ENCODE data around the gene RALGAPA1. TPM values are rescaled to one million over a fixed set of nuclear protein-coding genes. Genes with fewer than 3 reads are reported as not detected.

RALGAPA1 gene
- total and polyA plus RNA-seq, 2 of the 13 experiments (the other 11 are each of a cell fraction or from before 2014, with no cell fraction given), result 65.0 to 89.2 TPM

DNA sequence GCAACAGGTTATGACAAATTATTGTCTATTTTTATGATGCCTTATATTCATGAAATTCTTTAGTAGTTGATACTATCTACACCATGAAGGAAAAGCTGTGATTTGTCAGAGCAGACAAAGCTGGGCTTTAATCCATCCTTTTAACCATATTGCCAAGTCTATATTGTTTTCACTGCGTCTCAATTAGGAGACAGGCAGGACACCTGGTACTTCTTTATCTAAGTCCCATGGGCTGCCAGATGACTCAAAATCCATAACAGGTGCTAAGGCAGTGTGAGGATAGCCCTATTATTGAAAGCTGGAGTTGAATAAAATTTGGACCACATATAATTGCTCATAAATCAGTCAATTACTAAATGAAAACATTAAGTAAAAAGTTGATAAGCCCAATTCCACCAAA, 252.5 kb downstream of the RALGAPA1 start:
- intact Hi-C loops (cut with micrococcal nuclease; ENCODE audit: unreplicated experiment), result no loop called here
- Histone ChIP-seq H3K9me3 (ENCODE audit: low read length) (no peaks in the 10 kb centered on the region), H3K4me2 (ENCODE audit: low read depth, low read length) (no peak overlapping the region), H4K20me1 (ENCODE audit: insufficient read depth, low read length) (no peaks in the 10 kb centered on the region), H3K27ac (ENCODE audit: extremely low read length, insufficient read depth, low read length) (no peak overlapping the region), H3K79me2 (ENCODE audit: insufficient read depth, low read length) (no peaks in the 10 kb centered on the region), H3K27me3 (ENCODE audit: control insufficient read depth in 1 of 2, insufficient read depth in 2 of 2, low read length in 2 of 2) (no peaks in the 10 kb centered on the region), H2AFZ (ENCODE audit: low read length) (no peak overlapping the region), H3K4me3 (replicated peaks in 1 of 3; ENCODE audit: insufficient read depth in 1 of 3, low read depth in 2 of 3, low read length in 3 of 3) (no peak overlapping the region), H3K9ac (ENCODE audit: insufficient read depth, low read depth, low read length) (no peak overlapping the region), H3K36me3 (replicated peaks in 1 of 2; ENCODE audit: control insufficient read depth in 1 of 2, insufficient read depth in 2 of 2, low read length in 2 of 2) (no peaks in the 10 kb centered on the region), H3K4me1 (ENCODE audit: insufficient read depth, low read length) (no peaks in the 10 kb centered on the region)
- in situ Hi-C loops (cut with HindIII; ENCODE audit: extremely low pct_ligation_motif_present, low pct_unique_long_range_greater_than_20kb), result no loop called here
- ChIA-PET POLR2A (no interaction called here), CTCF (ENCODE audit: low intra/inter-chr PET ratio, low total read pairs) (no interaction called here)
- no peak for FAIRE-seq
- ATAC-seq, result no peak
- BruUV-seq (replicated peaks), result no TSS peak
- WGBS (ENCODE audit: low lambda C conversion rate), result 100% methylated on average over 1 of the region's 1 CpG
- TF ChIP-seq ERF (CRISPR knock-in tag; IDR thresholded peaks at IDR 0.05) (no peak), ZNF777 (CRISPR knock-in tag; IDR thresholded peaks at IDR 0.05) (no peak), ZNF3 (CRISPR knock-in tag; IDR thresholded peaks at IDR 0.05) (no peak), MLLT10 (CRISPR knock-in tag; IDR thresholded peaks at IDR 0.05) (no peak), RBM22 (optimal IDR thresholded peaks at IDR 0.05; ENCODE audit: low read length) (peak; percentile 56)
- no peak for DNase-seq (ENCODE audit: low spot score)

DNA sequence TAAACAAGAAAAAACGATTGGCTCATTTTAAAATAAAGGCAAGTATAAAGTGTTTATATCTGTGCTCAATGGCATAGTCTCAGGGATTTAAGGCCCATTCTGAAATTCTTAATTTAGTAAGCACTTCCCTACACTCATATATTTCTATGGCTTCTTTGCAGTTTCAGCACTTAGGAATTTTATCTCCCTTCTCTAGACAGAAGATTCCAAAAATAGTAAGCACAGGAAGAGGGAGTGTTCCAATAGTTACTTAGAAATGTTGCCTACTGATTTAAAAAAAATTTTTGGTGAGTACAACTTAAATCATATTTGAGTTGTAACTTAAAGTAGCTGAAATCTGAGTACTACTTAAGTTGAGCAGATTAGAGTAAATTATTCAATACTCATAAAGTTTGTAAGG, 255.3 kb downstream of the RALGAPA1 start:
- 41% methylated on average over 1 of the region's 1 CpG for WGBS (ENCODE audit: low lambda C conversion rate)
- FAIRE-seq, result no peak
- DNase-seq (ENCODE audit: low spot score), result no peak
- Histone ChIP-seq H2AFZ (ENCODE audit: low read length) (no peak overlapping the region), H3K9ac (ENCODE audit: insufficient read depth, low read depth, low read length) (no peak overlapping the region), H3K79me2 (ENCODE audit: insufficient read depth, low read length) (no peaks in the 10 kb centered on the region), H3K4me3 (replicated peaks in 1 of 3; ENCODE audit: insufficient read depth in 1 of 3, low read depth in 2 of 3, low read length in 3 of 3) (no peak overlapping the region), H3K27me3 (ENCODE audit: control insufficient read depth in 1 of 2, insufficient read depth in 2 of 2, low read length in 2 of 2) (no peaks in the 10 kb centered on the region), H3K4me2 (ENCODE audit: low read depth, low read length) (no peak overlapping the region), H3K4me1 (ENCODE audit: insufficient read depth, low read length) (no peaks in the 10 kb centered on the region), H4K20me1 (ENCODE audit: insufficient read depth, low read length) (no peaks in the 10 kb centered on the region), H3K27ac (ENCODE audit: extremely low read length, insufficient read depth, low read length) (no peak overlapping the region), H3K9me3 (ENCODE audit: low read length) (no peaks in the 10 kb centered on the region), H3K36me3 (replicated peaks in 1 of 2; ENCODE audit: control insufficient read depth in 1 of 2, insufficient read depth in 2 of 2, low read length in 2 of 2) (peaks cover 0 to 2% of the 10 kb centered on the region in 2 experiments; a peak in 2 of 5 replicates)
- POLR2A ChIA-PET, result no interaction called here
- CTCF ChIA-PET (ENCODE audit: low intra/inter-chr PET ratio, low total read pairs), result no interaction called here
- in situ Hi-C loops (cut with HindIII; ENCODE audit: extremely low pct_ligation_motif_present, low pct_unique_long_range_greater_than_20kb), result no loop called here
- intact Hi-C loops (cut with micrococcal nuclease; ENCODE audit: unreplicated experiment), result loop anchor here (2.0 kb wide), 1 partner anchor 15 kb away; no protein-coding TSS in a partner anchor
- ATAC-seq, result no peak
- BruUV-seq (replicated peaks), result no TSS peak
- TF ChIP-seq SP2 (CRISPR knock-in tag; IDR thresholded peaks at IDR 0.05) (no peak), NCOR1 (IDR thresholded peaks at IDR 0.05; ENCODE audit: borderline replicate concordance, low read length) (no peak), SIN3B (IDR thresholded peaks at IDR 0.05; ENCODE audit: low read length) (no peak), POLR2G (IDR thresholded peaks at IDR 0.05; ENCODE audit: low read depth, low read length) (no peak), SRSF1 (optimal IDR thresholded peaks at IDR 0.05; ENCODE audit: low read depth, low read length) (no peak), FOXA3 (CRISPR knock-in tag; IDR thresholded peaks at IDR 0.05) (no peak), ZNF282 (IDR thresholded peaks at IDR 0.05; ENCODE audit: partially characterized antibody) (no peak), KDM3A (CRISPR knock-in tag; IDR thresholded peaks at IDR 0.05; ENCODE audit: low read depth) (no peak), TBX2 (CRISPR knock-in tag; IDR thresholded peaks at IDR 0.05; ENCODE audit: borderline replicate concordance) (no peak), XRCC5 (optimal IDR thresholded peaks at IDR 0.05; ENCODE audit: low read length) (no peak), RXRA (CRISPR knock-in tag; IDR thresholded peaks at IDR 0.05) (no peak), ZBTB38 (CRISPR knock-in tag; IDR thresholded peaks at IDR 0.05) (no peak), SIX4 (CRISPR knock-in tag; IDR thresholded peaks at IDR 0.05) (no peak), PHF20 (CRISPR knock-in tag; IDR thresholded peaks at IDR 0.05) (no peak)
- TF ChIP-seq, protein P1, sequence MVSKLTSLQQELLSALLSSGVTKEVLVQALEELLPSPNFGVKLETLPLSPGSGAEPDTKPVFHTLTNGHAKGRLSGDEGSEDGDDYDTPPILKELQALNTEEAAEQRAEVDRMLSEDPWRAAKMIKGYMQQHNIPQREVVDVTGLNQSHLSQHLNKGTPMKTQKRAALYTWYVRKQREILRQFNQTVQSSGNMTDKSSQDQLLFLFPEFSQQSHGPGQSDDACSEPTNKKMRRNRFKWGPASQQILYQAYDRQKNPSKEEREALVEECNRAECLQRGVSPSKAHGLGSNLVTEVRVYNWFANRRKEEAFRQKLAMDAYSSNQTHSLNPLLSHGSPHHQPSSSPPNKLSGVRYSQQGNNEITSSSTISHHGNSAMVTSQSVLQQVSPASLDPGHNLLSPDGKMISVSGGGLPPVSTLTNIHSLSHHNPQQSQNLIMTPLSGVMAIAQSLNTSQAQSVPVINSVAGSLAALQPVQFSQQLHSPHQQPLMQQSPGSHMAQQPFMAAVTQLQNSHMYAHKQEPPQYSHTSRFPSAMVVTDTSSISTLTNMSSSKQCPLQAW (CRISPR knock-in tag; IDR thresholded peaks at IDR 0.05), result no peak
- TF ChIP-seq, protein P2, sequence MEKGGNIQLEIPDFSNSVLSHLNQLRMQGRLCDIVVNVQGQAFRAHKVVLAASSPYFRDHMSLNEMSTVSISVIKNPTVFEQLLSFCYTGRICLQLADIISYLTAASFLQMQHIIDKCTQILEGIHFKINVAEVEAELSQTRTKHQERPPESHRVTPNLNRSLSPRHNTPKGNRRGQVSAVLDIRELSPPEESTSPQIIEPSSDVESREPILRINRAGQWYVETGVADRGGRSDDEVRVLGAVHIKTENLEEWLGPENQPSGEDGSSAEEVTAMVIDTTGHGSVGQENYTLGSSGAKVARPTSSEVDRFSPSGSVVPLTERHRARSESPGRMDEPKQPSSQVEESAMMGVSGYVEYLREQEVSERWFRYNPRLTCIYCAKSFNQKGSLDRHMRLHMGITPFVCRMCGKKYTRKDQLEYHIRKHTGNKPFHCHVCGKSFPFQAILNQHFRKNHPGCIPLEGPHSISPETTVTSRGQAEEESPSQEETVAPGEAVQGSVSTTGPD (CRISPR knock-in tag; IDR thresholded peaks at IDR 0.05), result no peak
